Brain microvascular endothelial cell (primary cell): ENCODE results near the gene DSC2.
A peak's percentile ranks its signal among the peaks of the same experiment; 100 is the strongest.
"Not testable (repeated sequence)": the region's sequence is repeated elsewhere in the genome, so short reads cannot be mapped to it uniquely, and the experiment has no call there.

Source experiments
- DNase-seq: peaks from one replicate; pipeline ENCODE4 v3.0.0-alpha.2; 2020
- H3K27ac ChIP-seq: fragments of 250-450 bp; sonication (Bioruptor Pico); 2 replicates; pipeline ENCODE4 v1.5.1; 2020; ENCODE audit warnings: mild to moderate bottlenecking, moderate library complexity
- H3K27me3 ChIP-seq: fragments of 250-450 bp; sonication (Bioruptor Pico); replicated peaks from 2 replicates; pipeline ENCODE4 v1.5.1; 2020; ENCODE audit warnings: mild to moderate bottlenecking
- H3K36me3 ChIP-seq: fragments of 250-450 bp; sonication (Bioruptor Pico); replicated peaks from 2 replicates; pipeline ENCODE4 v1.5.1; 2020; ENCODE audit warnings: mild to moderate bottlenecking
- H3K4me3 ChIP-seq: 2 replicates; pipeline ENCODE4 v1.5.1; 2011; ENCODE audit warnings: low read depth, mild to moderate bottlenecking, control low read depth, low read length, moderate library complexity
- in situ Hi-C: cut with HindIII; loops from 2 replicates; pipeline ENCODE4 v1.10.0; 2017; ENCODE audit warnings: low sequenced_read_pairs, low pct_ligation_motif_present
- TF ChIP-seq, protein P1 (sequence below): IDR thresholded peaks from 2 replicates; pipeline ENCODE4 v1.5.1; 2011; ENCODE audit warnings: low read depth, mild to moderate bottlenecking, moderate library complexity, low read length, control low read depth, inconsistent platforms; ENCODE audit errors: missing control alignments

DSC2 gene

GRCh38 chr18:31030574-31031278, 71.5 kb downstream of the DSC2 start:
- Histone ChIP-seq H3K27ac (no peak overlapping the region), H3K4me3 (no peak overlapping the region), H3K36me3 (no peaks in the 10 kb centered on the region), H3K27me3 (no peaks in the 10 kb centered on the region)
- no peak for DNase-seq
- TF ChIP-seq, protein P1, sequence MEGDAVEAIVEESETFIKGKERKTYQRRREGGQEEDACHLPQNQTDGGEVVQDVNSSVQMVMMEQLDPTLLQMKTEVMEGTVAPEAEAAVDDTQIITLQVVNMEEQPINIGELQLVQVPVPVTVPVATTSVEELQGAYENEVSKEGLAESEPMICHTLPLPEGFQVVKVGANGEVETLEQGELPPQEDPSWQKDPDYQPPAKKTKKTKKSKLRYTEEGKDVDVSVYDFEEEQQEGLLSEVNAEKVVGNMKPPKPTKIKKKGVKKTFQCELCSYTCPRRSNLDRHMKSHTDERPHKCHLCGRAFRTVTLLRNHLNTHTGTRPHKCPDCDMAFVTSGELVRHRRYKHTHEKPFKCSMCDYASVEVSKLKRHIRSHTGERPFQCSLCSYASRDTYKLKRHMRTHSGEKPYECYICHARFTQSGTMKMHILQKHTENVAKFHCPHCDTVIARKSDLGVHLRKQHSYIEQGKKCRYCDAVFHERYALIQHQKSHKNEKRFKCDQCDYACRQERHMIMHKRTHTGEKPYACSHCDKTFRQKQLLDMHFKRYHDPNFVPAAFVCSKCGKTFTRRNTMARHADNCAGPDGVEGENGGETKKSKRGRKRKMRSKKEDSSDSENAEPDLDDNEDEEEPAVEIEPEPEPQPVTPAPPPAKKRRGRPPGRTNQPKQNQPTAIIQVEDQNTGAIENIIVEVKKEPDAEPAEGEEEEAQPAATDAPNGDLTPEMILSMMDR, result no peak
- in situ Hi-C loops, result no loop called here

DNA sequence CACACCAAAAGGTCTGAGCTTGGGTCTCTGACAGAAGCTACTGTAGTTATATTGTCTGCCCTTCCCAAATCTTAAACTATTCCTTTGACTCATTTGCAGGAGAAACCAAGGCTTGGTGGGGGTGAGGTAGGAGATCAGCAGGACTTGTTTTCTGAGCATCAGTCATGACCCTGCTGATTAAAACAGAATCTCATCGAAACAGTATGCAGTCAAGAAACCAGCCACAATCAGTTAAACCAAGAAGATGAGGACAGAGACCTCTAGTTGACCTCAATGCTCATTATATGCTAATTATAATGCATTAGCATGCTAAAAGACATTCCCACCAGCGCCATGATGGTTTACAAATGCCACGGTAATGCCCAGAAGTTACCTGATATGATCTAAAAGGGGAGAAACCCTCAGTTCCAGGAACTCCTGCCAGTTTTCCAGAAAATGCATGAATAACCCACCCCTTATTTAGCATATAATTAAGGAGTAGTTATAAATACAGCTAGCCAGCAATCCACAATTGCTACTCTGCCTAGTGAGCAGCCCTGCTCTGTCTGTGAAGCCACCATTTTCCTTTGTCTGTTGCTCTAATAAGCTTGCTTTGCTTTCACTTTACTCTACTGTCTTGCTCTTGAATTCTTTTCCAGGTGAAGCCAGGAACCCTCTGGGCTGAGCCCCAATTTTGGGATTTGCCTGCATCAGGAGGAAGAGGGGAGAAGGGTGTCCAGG, 86.3 kb downstream of the DSC2 start:
- no peak overlapping the region for H3K27ac ChIP-seq
- in situ Hi-C loops, result no loop called here
- TF ChIP-seq, protein P1, result no peak
- no peak overlapping the region for H3K4me3 ChIP-seq
- no peaks in the 10 kb centered on the region for H3K36me3 ChIP-seq
- H3K27me3 ChIP-seq, result no peaks in the 10 kb centered on the region
- DNase-seq, result no peak

GRCh38 chr18:31011455-31011854, 90.8 kb downstream of the DSC2 start:
- peak; percentile 28 for DNase-seq
- H3K36me3 ChIP-seq, in situ Hi-C loops, H3K27me3 ChIP-seq, H3K27ac ChIP-seq, H3K4me3 ChIP-seq: not testable (repeated sequence)

GRCh38 chr18:31010601-31011000, 91.6 kb downstream of the DSC2 start:
- no peak for DNase-seq
- H3K27me3 ChIP-seq, result no peaks in the 10 kb centered on the region
- no peak overlapping the region for H3K4me3 ChIP-seq
- no peak overlapping the region for H3K27ac ChIP-seq
- in situ Hi-C loops, result no loop called here
- TF ChIP-seq, protein P1, result no peak
- H3K36me3 ChIP-seq, result no peaks in the 10 kb centered on the region
